Endothelial cell (in vitro differentiated cells): ENCODE results near the gene N4BP2L1. TPM values are rescaled to one million over a fixed set of nuclear protein-coding genes. Genes with fewer than 3 reads are reported as not detected.

ENCODE experiments used
- DNase-seq: peaks from one replicate; pipeline ENCODE4 v3.0.0; 2021; ENCODE audit warnings: low spot score
- H3K27ac Mint-ChIP-seq: one replicate; pipeline ENCODE4 v1.8.0; 2021; ENCODE audit warnings: mixed read lengths, inconsistent platforms; ENCODE audit not compliant: unreplicated experiment
- H3K27me3 Mint-ChIP-seq: one replicate; pipeline ENCODE4 v1.8.0; 2021; ENCODE audit warnings: mild to moderate bottlenecking, moderate library complexity, mixed read lengths, inconsistent platforms; ENCODE audit not compliant: unreplicated experiment
- H3K36me3 Mint-ChIP-seq: one replicate; pipeline ENCODE4 v1.8.0; 2021; ENCODE audit warnings: mild to moderate bottlenecking, low read depth, mixed read lengths, inconsistent platforms; ENCODE audit not compliant: unreplicated experiment
- H3K4me1 Mint-ChIP-seq: one replicate; pipeline ENCODE4 v1.8.0; 2021; ENCODE audit warnings: mild to moderate bottlenecking, mixed read lengths, inconsistent platforms; ENCODE audit not compliant: unreplicated experiment
- H3K4me3 Mint-ChIP-seq: one replicate; pipeline ENCODE4 v1.8.0; 2021; ENCODE audit warnings: mild to moderate bottlenecking, mixed read lengths, inconsistent platforms; ENCODE audit not compliant: unreplicated experiment
- H3K9me3 Mint-ChIP-seq: one replicate; pipeline ENCODE4 v1.8.0; 2021; ENCODE audit warnings: mixed read lengths, inconsistent platforms; ENCODE audit not compliant: unreplicated experiment
- CTCF ChIP-seq: fragments of 200-600 bp; sonication (generic); IDR thresholded peaks from one replicate; pipeline ENCODE4 v1.5.0; 2021; ENCODE audit warnings: antibody characterized with exemption; ENCODE audit not compliant: unreplicated experiment
- total RNA-seq: library from RNA; stranded (reverse); fragmentation: NEBNext Ultra II Directional; extraction: Animal tissue kit (Norgen Biotek cat#: 25700); gene quantifications from one replicate; pipeline ENCODE4 v1.2.1, GENCODE V29; 2021; ENCODE audit not compliant: unreplicated experiment

The N4BP2L1 gene
- total RNA-seq, 1 donor from 2014 or later, result 4.2 TPM

- DNase-seq, result no peak
- no peaks in the 10 kb centered on the region for H3K4me1 Mint-ChIP-seq
- no peak overlapping the region for H3K4me3 Mint-ChIP-seq
- H3K27me3 Mint-ChIP-seq, result no peaks in the 10 kb centered on the region
- no peak for TF ChIP-seq CTCF
- H3K9me3 Mint-ChIP-seq, result no peaks in the 10 kb centered on the region
- no peak overlapping the region for H3K27ac Mint-ChIP-seq
- no peaks in the 10 kb centered on the region for H3K36me3 Mint-ChIP-seq
Observed at GRCh38 chr13:32446773-32447465, 19.0 kb upstream of the N4BP2L1 start.

- no peak overlapping the region for H3K4me3 Mint-ChIP-seq
- no peak overlapping the region for H3K27ac Mint-ChIP-seq
- no peak for DNase-seq
- H3K4me1 Mint-ChIP-seq, result no peaks in the 10 kb centered on the region
- TF ChIP-seq CTCF, result no peak
- H3K9me3 Mint-ChIP-seq, result no peaks in the 10 kb centered on the region
- no peaks in the 10 kb centered on the region for H3K36me3 Mint-ChIP-seq
- H3K27me3 Mint-ChIP-seq, result no peaks in the 10 kb centered on the region
Observed at GRCh38 chr13:32446220-32446619, 18.3 kb upstream of the N4BP2L1 start.

GRCh38 chr13:32445461-32445860 lies 17.5 kb upstream of the N4BP2L1 start:
- H3K27me3 Mint-ChIP-seq, result no peaks in the 10 kb centered on the region

GRCh38 chr13:32443111-32443510 lies 15.2 kb upstream of the N4BP2L1 start:
- no peak overlapping the region for H3K27ac Mint-ChIP-seq
- no peaks in the 10 kb centered on the region for H3K27me3 Mint-ChIP-seq
- no peaks in the 10 kb centered on the region for H3K36me3 Mint-ChIP-seq
- DNase-seq, result peak; percentile 27
- no peak overlapping the region for H3K4me3 Mint-ChIP-seq
- no peaks in the 10 kb centered on the region for H3K4me1 Mint-ChIP-seq
- peak; percentile 48 for TF ChIP-seq CTCF
- H3K9me3 Mint-ChIP-seq, result no peaks in the 10 kb centered on the region

More at GRCh38 chr13:32445461-32445860, 17.5 kb upstream of the N4BP2L1 start:
- no peak overlapping the region for H3K27ac Mint-ChIP-seq
- no peak overlapping the region for H3K4me3 Mint-ChIP-seq
- no peaks in the 10 kb centered on the region for H3K4me1 Mint-ChIP-seq
- DNase-seq, result no peak
- H3K9me3 Mint-ChIP-seq, result no peaks in the 10 kb centered on the region
- TF ChIP-seq CTCF, result no peak
- no peaks in the 10 kb centered on the region for H3K36me3 Mint-ChIP-seq

GRCh38 chr13:32438871-32439270 lies 10.9 kb upstream of the N4BP2L1 start:
- TF ChIP-seq CTCF, result no peak
- no peaks in the 10 kb centered on the region for H3K36me3 Mint-ChIP-seq
- H3K4me1 Mint-ChIP-seq, result no peaks in the 10 kb centered on the region
- no peaks in the 10 kb centered on the region for H3K9me3 Mint-ChIP-seq
- H3K27ac Mint-ChIP-seq, result no peak overlapping the region
- no peaks in the 10 kb centered on the region for H3K27me3 Mint-ChIP-seq
- no peak for DNase-seq
- no peak overlapping the region for H3K4me3 Mint-ChIP-seq
